ENCODE data around the gene KRT6C.
"Not testable (repeated sequence)": the region's sequence is repeated elsewhere in the genome, so short reads cannot be mapped to it uniquely, and the experiment has no call there.

The KRT6C gene

DNA sequence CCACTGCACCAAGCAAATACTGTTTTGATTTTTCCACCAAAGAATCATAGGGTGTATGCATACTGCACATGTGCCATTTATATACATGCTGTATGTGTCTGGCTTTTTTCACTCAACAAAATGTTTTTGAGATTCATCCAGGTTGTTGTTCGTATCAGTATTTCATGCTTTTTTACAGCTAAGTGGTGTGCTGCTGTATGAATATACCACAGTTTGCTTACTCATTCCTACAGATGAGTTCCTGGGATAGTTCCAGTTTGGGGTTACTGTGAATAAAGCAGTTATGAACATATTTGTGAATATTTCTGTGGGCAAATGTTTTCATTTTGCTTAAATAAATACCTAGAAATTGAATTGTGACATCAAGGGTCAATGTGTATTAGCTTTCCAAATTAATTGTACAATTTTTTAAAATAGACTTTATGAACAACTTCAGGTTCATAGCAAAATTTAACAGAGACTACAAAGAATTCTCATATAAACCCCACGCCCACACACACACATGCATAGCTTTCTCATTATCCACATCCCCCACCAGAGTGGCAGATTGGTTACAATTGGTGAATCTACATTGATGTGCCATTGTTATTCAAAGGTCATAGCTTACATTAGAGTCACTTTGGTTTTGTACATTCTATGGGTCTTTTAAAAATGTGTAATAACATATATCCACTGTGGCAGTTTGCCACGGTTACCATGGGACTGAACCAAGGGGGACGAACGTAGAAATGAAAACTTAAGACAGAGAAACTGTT is 26.4 kb upstream of the KRT6C start:
- no peak for DNase-seq (ENCODE audit: low read depth, low spot score)

DNA sequence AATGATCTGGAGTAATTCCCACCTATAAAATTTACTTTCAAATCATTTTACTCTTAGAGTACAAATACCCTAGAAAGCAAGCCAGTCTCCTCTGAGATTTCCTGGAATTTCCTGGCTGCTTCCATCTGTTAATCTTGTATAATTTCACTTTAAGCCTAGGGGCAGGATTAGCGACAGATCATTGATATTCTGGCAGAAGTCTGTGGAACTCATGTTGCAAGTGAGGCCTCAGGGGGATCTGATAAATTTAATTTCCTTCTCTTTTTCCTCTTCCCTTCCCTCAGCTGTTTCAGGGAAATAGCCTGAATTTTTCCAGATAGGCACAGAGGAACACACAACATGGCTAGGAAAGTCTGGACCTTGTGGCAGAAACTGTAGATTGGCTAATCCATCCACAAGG is 25.3 kb upstream of the KRT6C start:
- DNase-seq (ENCODE audit: low read depth, low spot score): no peak

DNA sequence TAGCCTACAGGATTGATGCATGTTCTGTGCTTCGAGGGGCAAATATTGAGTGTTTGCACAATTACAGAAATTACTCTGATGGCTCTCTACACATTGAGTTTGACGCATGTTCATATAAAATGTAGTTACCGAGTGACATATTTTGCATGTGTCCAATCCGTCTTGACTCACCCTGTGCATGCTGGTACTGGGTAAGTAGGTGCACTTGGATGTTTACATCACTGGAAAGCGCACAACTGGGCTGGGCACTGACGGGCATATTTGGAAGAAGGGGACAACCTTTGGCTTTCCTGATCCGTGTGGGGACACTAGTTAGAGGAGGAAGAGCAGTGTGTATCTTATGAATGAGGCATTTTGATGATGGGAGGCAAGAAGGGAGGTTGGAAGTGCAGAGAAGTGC is 24.4 kb upstream of the KRT6C start:
- DNase-seq (ENCODE audit: low read depth, low spot score): no peak

DNA sequence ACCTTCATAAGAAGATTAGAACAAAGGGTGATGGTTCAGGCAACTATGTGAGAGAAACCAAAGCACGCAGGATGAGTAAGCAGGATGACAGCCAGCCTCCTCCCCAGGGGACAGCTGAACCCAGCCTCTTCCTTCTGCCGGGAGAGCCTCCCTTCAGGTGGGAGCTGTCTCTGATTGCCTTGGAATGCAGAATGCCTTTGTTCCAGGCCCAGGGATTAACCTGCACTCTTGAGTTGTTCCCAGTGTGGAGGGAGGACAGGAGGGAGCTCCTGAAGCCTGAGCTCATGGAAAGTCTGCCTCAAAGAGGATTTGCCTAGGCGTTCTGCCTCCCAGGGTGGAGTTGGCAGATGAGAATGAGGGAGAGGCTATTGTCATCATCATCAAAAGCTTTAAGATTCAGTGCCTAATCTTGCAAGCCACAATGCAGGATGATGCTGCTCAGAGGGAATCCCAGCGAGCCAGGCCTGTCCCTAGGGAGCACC is 23.0 kb upstream of the KRT6C start:
- DNase-seq (ENCODE audit: low read depth, low spot score): no peak

DNA sequence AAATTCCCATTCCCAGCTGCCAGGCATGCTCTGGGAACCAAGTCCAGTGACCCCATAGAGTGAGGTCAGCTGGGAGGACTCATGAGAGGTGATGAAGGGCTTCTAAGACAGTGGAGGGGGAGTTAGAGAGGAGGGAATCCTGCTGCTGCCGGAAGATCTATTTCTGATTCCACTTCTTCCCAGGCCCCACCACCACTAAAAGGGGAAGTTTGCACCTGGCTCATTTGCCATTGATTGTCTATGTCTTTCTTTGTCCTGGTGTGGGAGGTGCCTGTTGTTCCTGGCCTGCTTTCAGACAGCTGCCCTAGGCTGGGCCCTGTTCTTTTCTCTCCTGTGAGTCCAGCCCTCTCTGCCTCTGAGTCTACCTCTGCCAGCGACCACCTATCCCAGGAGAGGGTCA is 22.4 kb upstream of the KRT6C start:
- DNase-seq (ENCODE audit: low read depth, low spot score): no peak

DNA sequence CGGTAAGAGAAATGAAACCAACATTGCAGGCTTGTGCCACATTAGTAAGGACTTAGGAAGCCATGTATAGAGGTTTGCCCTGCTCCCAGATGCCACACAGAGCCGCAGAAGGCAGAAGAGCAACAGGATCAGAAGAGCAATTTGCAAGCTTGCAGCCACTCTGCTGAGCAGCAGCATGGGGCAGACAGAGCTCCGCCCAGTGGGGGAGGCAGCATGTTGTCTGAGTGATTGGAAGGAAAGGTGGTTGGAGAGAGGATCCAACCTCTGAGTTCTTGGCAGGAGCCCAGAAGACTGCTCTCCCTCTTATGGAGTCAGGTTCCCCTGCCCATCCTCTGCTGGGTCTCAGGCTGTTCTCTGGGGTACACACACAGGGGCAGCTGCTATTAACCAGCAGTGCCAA is 21.8 kb upstream of the KRT6C start:
- no peak for DNase-seq (ENCODE audit: low read depth, low spot score)

DNA sequence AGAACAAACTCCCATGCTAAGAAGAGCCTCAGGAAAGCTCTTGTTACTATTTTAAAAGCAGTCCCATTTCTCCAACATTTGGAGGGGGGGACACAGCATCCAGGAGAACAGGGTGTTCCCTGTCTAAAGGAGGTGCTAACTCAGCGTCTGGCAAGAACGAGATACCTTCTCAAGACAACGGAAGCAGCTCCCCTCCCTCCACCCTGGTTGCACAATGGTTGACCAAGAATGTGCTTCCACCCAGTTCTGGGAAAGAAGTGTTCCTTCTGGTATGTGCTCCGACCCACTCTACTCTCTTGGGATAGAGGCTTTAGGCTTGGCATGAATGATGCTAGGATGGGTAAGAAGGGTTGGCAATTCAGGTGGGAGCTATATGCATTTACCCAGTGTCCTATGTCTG is 20.9 kb upstream of the KRT6C start:
- DNase-seq (ENCODE audit: low read depth, low spot score): no peak

DNA sequence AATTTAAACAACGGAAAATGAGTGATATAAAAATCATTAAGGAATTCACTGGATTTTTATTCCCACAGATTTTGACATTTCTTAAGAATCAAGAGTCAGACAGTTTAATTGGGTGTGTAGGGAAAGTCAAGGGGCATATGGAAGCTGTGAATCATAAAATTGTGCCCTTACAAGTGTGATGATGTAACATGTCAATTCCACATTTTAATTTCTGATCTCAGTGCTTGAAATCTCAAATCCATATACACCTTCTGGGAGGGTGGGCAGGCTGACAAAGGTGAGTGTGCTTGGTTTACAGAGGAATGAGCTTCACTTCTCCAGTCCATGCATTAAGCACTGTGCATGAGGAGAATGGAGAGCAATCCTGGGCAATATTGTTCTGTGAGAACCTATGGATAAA is 20.5 kb upstream of the KRT6C start:
- DNase-seq (ENCODE audit: low read depth, low spot score): no peak

DNA sequence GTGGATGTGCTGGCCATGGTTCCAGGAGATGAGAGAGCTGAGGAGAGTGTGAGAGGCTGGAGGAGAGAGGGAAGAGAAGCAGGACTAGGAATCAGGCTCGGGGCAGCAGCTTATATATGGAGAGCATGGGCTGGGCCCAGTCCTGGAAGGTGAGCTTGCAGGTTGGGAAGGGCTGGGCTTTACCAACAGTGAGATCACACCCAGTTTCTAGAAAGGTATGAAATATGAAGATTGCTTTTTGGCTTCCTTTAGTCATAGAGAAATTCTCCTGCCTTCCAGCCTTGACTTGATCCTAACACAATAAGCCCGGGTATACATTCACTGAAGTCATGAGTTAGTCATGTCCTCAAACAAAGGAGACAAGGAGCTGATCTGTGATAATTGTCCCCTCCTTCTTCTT is 19.6 kb upstream of the KRT6C start, which contains the start of gene KRT6A:
TSS of gene KRT6A (minus strand) at position 86 of the 400 bp plus-strand sequence. CDS start at position 17, 69 bp downstream.
- no peak for DNase-seq (ENCODE audit: low read depth, low spot score)

DNA sequence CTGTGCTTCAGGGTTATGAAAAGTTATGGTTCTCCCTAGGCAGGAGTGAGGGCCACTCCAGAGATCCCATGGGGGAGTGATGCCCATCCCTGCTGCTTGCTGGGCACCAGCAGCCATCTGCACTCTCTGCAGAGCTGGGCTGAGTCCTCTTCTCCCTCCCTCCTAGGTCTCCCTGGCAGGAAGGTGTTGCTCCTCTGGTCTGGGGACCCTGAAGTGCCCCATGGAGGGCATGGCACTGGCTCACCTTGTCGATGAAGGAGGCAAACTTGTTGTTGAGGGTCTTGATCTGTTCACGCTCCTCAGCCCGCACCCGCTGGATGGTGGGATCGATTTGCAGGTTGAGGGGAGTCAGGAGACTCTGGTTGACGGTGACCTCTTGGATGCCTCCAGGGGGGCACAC is 18.8 kb upstream of the KRT6C start:
- DNase-seq (ENCODE audit: low read depth, low spot score): not testable (repeated sequence)

DNA sequence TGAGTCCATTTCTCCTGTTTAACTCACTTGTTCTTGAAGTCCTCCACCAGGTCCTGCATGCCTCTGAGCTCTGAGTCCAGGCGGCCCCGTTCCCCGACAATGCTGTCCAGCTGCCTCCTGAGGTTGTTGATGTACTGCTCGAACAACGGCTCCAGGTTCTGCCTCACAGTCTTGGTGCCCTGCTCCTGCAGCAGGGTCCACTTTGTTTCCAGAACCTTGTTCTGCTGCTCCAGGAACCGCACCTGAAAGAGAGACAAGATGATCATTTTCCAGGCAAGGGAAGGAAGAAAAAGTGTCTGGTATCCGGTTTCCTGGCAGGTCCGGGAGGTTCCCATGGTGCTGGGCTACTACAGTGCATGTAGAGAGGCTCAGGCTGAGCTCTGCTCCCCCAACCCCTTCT is 17.9 kb upstream of the KRT6C start:
- not testable (repeated sequence) for DNase-seq (ENCODE audit: low read depth, low spot score)

DNA sequence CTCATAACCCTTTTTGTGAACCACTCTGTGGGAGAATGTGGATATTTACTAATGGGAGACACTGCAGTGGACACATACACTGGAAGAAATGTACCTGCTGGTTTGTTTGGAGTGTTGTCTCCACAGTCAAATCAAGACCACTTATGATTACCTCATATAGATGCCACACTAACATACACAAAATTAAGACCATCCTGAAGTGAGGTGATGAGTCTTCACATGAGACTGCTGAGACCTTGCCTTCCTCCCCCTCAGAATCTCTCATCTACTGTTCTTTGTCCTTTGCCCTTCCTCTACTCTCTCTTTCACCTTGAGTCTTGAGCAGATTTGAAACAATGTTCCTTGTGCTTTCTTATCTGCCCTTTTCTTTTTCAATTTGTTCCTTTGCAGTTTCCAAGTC is 15.1 kb upstream of the KRT6C start:
- DNase-seq (ENCODE audit: low read depth, low spot score): no peak

DNA sequence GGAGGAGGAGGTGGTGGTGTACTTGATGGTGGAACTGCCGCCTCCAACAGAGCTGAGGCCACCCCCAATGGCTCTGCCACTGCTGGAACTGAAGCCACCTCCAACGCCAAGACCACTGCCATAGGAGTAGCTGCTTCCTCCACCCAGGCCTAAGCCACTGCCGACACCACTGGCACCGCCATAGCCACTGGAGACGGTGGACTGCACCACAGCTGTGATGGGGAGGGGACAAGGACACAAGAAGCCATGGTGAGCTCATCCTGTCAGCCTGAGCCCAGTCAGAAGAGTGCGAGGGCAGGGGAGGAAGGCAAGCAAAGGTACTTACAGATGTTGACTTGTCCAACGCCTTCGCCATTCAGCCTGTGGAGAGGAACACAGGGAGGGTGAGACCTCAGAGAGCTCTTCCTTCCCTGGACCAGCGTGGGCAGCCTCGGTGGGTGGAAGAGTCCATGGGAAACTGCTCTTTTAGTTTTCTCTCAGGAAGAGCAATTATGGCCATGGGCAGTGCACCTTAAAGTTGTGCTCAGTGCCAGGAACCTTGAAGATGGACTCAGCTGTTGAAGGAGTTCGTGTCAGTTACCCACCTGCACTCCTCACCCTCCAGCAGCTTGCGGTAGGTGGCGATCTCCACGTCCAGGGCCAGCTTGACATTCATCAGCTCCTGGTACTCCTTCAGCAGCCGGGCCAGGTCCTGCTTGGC is 14.3 kb upstream of the KRT6C start:
- not testable (repeated sequence) for DNase-seq (ENCODE audit: low read depth, low spot score)

DNA sequence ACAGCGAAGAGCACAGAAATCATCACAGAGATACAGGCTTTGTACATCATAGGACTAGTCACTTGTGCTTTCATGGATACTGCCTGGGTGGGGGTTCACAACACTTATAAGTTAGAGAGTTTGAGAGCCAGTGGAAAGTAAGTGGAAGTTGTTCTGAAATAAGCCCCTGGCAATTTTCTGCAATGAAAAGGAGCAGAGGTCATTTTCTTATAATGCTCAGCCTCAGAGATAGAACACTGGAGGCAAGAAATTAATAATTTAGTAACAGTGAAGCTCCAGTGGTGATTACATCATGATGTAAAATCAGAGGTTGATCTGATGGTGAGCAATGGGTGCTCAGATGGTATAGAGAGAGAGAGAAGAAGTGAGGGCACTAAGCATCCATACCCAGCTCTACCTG is 13.6 kb upstream of the KRT6C start:
- no peak for DNase-seq (ENCODE audit: low read depth, low spot score)

DNA sequence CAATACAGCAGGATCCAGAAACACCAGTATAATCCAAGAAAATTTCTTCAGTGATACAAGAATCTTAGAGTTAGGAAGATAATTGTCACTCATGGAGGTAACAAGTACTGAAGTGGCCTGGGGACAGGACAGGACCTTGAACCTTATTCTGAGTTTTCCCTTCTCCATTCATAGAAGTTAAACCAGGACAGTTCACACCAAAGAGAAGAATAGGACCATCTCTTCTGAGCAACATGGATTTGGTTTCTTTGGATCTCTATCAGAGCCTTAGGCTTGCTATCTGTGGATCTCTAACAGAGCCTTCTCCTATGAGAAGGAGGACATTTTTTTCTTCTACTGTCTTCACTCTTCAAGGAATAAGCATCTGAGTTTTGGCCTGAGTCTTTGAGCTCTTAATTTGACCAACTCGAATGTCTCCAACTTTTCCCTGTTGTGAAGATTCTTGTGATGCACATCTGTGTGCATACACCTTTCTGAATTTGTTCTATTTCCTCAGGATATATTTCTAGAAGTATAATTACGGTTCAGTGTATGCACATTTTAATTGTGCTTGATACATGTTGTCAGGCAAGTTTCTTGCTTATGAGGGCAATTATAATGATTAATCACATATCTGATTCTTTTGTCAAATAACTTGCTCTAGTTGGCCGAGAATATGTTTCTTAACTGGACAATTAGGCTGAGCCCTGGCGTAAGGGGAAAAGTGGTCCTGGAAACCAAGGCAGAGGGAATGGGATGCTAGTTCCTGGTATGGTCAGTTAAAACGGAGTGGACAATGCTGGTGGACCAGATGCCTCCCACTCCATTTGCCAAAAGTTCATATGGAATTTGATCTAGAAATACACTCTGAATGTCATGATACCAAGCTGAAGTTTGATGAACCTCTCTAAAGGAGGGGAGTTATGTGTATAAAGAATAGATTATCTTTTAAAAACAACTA is 12.8 kb upstream of the KRT6C start:
- DNase-seq (ENCODE audit: low read depth, low spot score): no peak

DNA sequence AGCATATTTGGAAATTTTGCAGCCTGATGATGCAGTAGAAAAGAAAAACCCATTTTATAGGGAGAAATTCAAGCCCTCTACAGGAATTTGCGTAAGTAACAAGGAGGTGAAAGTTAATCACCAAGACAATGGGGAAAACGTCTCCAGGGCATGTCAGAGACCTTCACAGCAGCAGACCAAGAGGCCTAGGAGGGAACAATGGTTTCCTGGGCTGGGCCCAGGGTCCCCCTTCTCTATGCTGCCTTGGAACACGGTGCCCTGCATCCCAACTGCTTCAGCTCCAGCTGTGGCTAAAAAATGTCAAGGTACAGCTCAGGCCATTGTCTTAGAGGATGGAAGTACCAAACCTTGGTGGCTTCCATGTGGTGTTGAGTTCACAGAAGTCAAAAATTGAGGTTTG is 6.5 kb upstream of the KRT6C start:
- DNase-seq (ENCODE audit: low read depth, low spot score): no peak

DNA sequence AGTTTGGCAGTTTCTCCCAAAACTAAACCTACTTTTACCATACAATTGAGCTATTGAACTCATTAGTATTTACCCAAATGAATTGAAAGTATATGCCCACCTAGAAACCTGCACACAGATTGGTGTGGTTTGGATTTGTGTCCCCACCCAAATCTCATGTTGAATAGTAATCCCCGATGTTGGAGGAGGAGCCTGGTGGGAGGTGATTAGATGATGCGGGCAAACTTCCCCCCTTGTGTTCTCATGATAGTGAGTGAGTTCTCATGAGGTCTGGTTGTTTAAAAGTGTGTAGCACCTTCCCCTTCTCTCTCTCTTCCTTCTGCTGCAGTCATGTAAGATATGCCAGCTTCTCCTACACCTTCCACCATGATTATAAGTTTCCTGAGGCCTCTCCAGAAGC is 4.0 kb upstream of the KRT6C start:
- DNase-seq (ENCODE audit: low read depth, low spot score): no peak

DNA sequence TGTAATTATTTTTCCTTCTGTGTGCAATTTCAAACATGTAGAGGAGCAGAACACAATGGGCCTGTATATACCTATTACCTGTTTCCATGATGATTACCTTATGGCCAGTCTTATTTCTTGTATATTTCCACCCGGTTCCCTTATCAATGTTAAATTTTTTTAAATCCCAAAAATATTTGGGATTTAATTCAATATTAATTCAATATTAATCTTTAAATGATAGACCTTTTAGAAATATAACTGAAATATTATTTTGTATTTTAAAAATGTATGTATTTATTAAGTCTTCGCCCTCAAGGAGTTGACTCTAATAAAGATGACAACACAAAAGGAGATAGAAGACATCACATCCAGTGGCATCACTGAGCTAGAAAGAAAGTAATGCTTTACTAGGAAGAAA is 607 bp upstream of the KRT6C start:
- DNase-seq (ENCODE audit: low read depth, low spot score): no peak

DNA sequence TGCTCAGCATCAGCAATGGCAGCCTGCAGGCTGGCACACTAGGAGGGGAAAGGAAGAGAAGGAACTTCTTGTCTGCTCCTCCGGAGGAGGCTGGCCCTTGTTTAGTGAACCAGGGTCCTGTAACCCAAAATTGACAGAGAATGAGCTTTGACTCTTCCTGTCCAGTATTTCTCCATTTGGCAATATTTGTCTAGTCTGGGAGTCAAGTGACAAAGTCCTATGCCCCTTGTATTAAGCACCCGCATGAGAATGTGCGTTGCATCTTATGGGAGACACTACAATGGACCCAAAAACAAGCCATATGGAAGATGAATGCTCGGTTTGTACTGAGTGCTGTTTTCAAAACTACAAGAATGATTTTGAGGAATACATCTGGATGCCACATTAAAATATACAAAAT is 3.8 kb downstream of the KRT6C start:
- DNase-seq (ENCODE audit: low read depth, low spot score): no peak

DNA sequence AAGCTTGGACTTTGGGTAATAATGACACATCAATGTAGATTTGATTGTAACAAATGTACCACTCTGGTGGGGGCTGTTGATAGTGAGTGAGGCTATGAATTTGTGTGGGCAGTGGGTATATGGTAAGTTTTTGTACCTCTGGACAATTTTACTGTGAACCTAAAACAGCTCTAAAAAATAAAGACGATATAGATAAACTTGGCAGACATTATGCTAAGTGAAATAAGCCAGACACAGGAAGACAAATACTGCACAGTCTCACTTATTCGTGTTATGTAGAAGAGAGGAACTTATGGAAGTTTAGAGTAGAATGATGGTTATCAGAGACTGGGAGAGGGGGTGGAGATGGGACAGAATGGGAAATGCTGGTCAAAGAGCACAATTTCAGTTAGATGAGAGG is 8.7 kb downstream of the KRT6C start:
- DNase-seq (ENCODE audit: low read depth, low spot score): no peak

DNA sequence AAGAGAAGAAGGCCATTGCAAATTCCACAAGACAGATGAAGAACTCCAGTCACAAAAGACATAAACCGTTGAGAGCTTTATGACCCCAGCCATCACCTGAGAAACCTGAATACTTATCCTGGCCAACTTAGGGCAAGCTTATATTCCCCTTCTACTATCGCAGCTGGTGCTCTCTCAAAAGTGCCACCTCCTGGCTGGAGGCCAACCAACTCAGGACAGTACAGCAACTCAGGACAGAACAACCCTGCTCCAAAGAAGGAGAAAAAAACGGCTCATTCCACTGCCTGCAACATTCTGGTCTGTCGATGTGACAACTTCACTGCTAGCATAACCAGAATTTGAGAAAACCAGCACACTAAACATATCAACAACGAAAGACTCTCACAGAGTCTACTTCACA is 11.9 kb downstream of the KRT6C start:
- DNase-seq (ENCODE audit: low read depth, low spot score): no peak

DNA sequence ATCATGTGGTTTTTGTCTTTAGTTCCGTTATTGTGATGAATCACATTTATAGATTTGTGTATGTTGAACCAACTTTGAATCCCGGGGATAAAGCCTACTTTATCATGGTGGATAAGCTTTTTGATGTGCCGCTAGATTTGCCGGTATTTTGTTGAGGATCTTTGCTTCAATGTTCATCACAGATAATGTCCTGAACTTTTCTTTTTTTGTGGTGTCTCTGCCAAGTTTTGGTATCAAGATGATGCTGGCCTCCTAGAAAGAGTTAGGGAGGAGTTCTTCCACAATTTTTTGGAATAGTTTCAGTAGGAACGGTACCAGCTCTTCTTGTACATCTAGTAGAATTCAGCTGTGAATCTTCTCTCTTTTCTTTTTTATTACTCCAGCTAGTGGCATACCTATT is 14.7 kb downstream of the KRT6C start:
- no peak for DNase-seq (ENCODE audit: low read depth, low spot score)
